Upper lobe of left lung (tissue), 6 donors: ENCODE results near the gene FMO2. TPM values are rescaled to one million over a fixed set of nuclear protein-coding genes. Genes with fewer than 3 reads are reported as not detected.

ENCODE experiments used
- ATAC-seq, 2 donors: fragments of 200-7000 bp; cut with Tn5 transposase; one replicate each; pipeline ENCODE4 v1.9.1; 2022; ENCODE audit warnings: mild to moderate bottlenecking in 2 of 2, moderate library complexity in 2 of 2; ENCODE audit not compliant: low FRiP score in 2 of 2
- DNase-seq, 2 donors: peaks; one replicate each; pipeline ENCODE4 v3.0.0-alpha.2; 2019 to 2020
- H3K27ac ChIP-seq, 4 donors: fragments of 200-600 bp; sonication (generic); one replicate each; pipeline ENCODE4 v1.5.1; 2016 to 2019
- H3K27me3 ChIP-seq, 4 donors: fragments of 200-600 bp; sonication (generic); one replicate each; pipeline ENCODE4 v1.5.1; 2017 to 2019
- H3K36me3 ChIP-seq, 4 donors: fragments of 200-600 bp; sonication (generic); one replicate each; pipeline ENCODE4 v1.5.1; 2016 to 2019
- H3K4me1 ChIP-seq, 4 donors: fragments of 200-600 bp; sonication (generic); one replicate each; pipeline ENCODE4 v1.5.1; 2018 to 2019
- H3K4me3 ChIP-seq, 4 donors: fragments of 200-600 bp; sonication (generic); one replicate each; pipeline ENCODE4 v1.5.1; 2017 to 2019; ENCODE audit warnings: mild to moderate bottlenecking in 2 of 4, moderate library complexity in 1 of 4
- H3K9me3 ChIP-seq, 4 donors: fragments of 200-600 bp; sonication (generic); one replicate each; pipeline ENCODE4 v1.5.1; 2018 to 2019
- CTCF ChIP-seq, 6 experiments: fragments of 450-650 bp in 4 of 6; fragments of 200-600 bp in 2 of 6; sonication (generic) in 2 of 6; IDR thresholded peaks; one replicate each; pipeline ENCODE4 v1.5.1; 2016 to 2019; ENCODE audit warnings: antibody characterized with exemption in 6 of 6
- EP300 ChIP-seq, 4 donors: sonication (generic); formaldehyde crosslinking; IDR thresholded peaks; one replicate each; pipeline ENCODE4 v1.5.1; 2017; ENCODE audit warnings: antibody characterized with exemption in 4 of 4, control low read depth in 2 of 4
- POLR2A ChIP-seq, 4 donors: fragments of 450-650 bp; IDR thresholded peaks; one replicate each; pipeline ENCODE4 v1.5.1; 2016 to 2017; ENCODE audit warnings: antibody characterized with exemption in 4 of 4, mild to moderate bottlenecking in 2 of 4
- POLR2AphosphoS5 ChIP-seq, 2 donors: sonication (generic); formaldehyde crosslinking; IDR thresholded peaks; one replicate each; pipeline ENCODE4 v1.5.1; 2017; ENCODE audit warnings: antibody characterized with exemption in 2 of 2
- WGBS, 2 donors: methylation state at CpG; one replicate each; pipeline ENCODE4 v1.1.5; 2017 to 2018; 5-methylcytosine and 5-hydroxymethylcytosine counted together
- total RNA-seq, 6 donors: library from RNA; depleted of rRNA in 4 of 6; stranded (reverse); fragments of >200 nt in 4 of 6; gene quantifications; one replicate each; pipeline versions ENCODE4 v1.1.0 to v1.2.1, GENCODE V29; 2016 to 2021
- donor health status: DM: no; HTN: no; CAD: no; lungs with moderate emphysema.
- donor health status: DM: no; HTN: yes; CAD: no; lungs with severe emphysema.

Gene FMO2
- total RNA-seq, 6 donors from 2014 or later, result 118 to 259 (median 169) TPM

GRCh38 chr1:171179318-171180227, 5.5 kb upstream of the FMO2 start:
- peak overlapping the region in 1 of 4 donors; percentile 61 for H3K27ac ChIP-seq
- TF ChIP-seq EP300 (IDR thresholded peaks at IDR 0.05), result peak in 1 of 4 donors; percentile 7
- no peak for TF ChIP-seq CTCF (IDR thresholded peaks at IDR 0.05)
- no peak for TF ChIP-seq POLR2A (IDR thresholded peaks at IDR 0.05)
- TF ChIP-seq POLR2AphosphoS5 (IDR thresholded peaks at IDR 0.05), result no peak

GRCh38 chr1:171180670-171181069, 4.4 kb upstream of the FMO2 start:
- Histone ChIP-seq H3K27me3 (no peaks in the 10 kb centered on the region), H3K9me3 (no peaks in the 10 kb centered on the region), H3K4me1 (no peaks in the 10 kb centered on the region), H3K36me3 (no peaks in the 10 kb centered on the region), H3K27ac (no peak overlapping the region), H3K4me3 (no peak overlapping the region)
- ATAC-seq, result no peak
- TF ChIP-seq CTCF (IDR thresholded peaks at IDR 0.05) (no peak), EP300 (IDR thresholded peaks at IDR 0.05) (no peak), POLR2A (IDR thresholded peaks at IDR 0.05) (no peak), POLR2AphosphoS5 (IDR thresholded peaks at IDR 0.05) (no peak)
- no peak for DNase-seq
- WGBS, 2 donors, result 78 to 83% methylated on average over 2 of the region's 2 CpGs

More at GRCh38 chr1:171179318-171180227, 5.5 kb upstream of the FMO2 start:
- 62 to 75% methylated on average over 5 of the region's 5 CpGs for WGBS, 2 donors
- Histone ChIP-seq H3K4me3 (no peak overlapping the region), H3K9me3 (no peaks in the 10 kb centered on the region), H3K27me3 (no peaks in the 10 kb centered on the region), H3K36me3 (no peaks in the 10 kb centered on the region), H3K4me1 (no peaks in the 10 kb centered on the region)
- ATAC-seq (no peak), DNase-seq (no peak)

- peak overlapping the region; percentile 25 to 82 (median 34) for H3K27ac ChIP-seq
- ATAC-seq, result peak; percentile 78
- whole genome bisulfite sequencing, 2 donors, result 29 to 42% methylated on average over 11 of the region's 11 CpGs
These were observed 3.5 kb downstream of the FMO2 start for GRCh38 chr1:171188388-171189266.

GRCh38 chr1:171191992-171192391, 6.9 kb downstream of the FMO2 start:
- peak overlapping the region in 2 of 4 donors; percentile 46 to 48 for H3K27ac ChIP-seq
- peaks cover 0 to 7% (median 0%) of the 10 kb centered on the region in 4 donors for H3K4me1 ChIP-seq
- peak overlapping the region in 1 of 4 donors; percentile 48 for H3K4me3 ChIP-seq
- TF ChIP-seq POLR2A (IDR thresholded peaks at IDR 0.05) (no peak), EP300 (IDR thresholded peaks at IDR 0.05) (no peak), CTCF (IDR thresholded peaks at IDR 0.05) (no peak), POLR2AphosphoS5 (IDR thresholded peaks at IDR 0.05) (no peak)
- DNase-seq (no peak), ATAC-seq (no peak)
- H3K9me3 ChIP-seq, result no peaks in the 10 kb centered on the region
- H3K27me3 ChIP-seq, result no peaks in the 10 kb centered on the region
- WGBS, 2 donors, result 35 to 48% methylated on average over 1 of the region's 1 CpG
- peaks cover 0 to 10% (median 0%) of the 10 kb centered on the region in 4 donors for H3K36me3 ChIP-seq

More at GRCh38 chr1:171188388-171189266, 3.5 kb downstream of the FMO2 start:
- H3K4me1 ChIP-seq, result no peaks in the 10 kb centered on the region
- TF ChIP-seq CTCF (IDR thresholded peaks at IDR 0.05) (peak; percentile 43 to 73 (median 64)), POLR2AphosphoS5 (IDR thresholded peaks at IDR 0.05) (peak in 1 of 2 donors; percentile 17), POLR2A (IDR thresholded peaks at IDR 0.05) (no peak), EP300 (IDR thresholded peaks at IDR 0.05) (no peak)
- DNase-seq, result peak in 1 of 2 donors; percentile 54
- no peaks in the 10 kb centered on the region for H3K27me3 ChIP-seq
- H3K36me3 ChIP-seq, result no peaks in the 10 kb centered on the region
- no peaks in the 10 kb centered on the region for H3K9me3 ChIP-seq
- H3K4me3 ChIP-seq, result peak overlapping the region in 3 of 4 donors; percentile 28 to 48 (median 39)
